Uterus (tissue), 2 donors: ENCODE measurements around the gene PDE6A.

ENCODE experiments used
- POLR2A ChIP-seq, 2 donors: fragments of 450-650 bp; IDR thresholded peaks; one replicate each; pipeline ENCODE4 v1.6.1; 2016; ENCODE audit warnings: antibody characterized with exemption in 2 of 2, mild to moderate bottlenecking in 1 of 2, moderate library complexity in 1 of 2
- TF ChIP-seq, protein P1 (sequence below), 4 experiments: fragments of 200-600 bp in 2 of 4; fragments of 450-650 bp in 2 of 4; sonication (generic) in 2 of 4; IDR thresholded peaks; one replicate each; pipeline ENCODE4 v1.5.1; 2016 to 2019; ENCODE audit warnings: antibody characterized with exemption in 4 of 4, mild to moderate bottlenecking in 2 of 4, moderate library complexity in 1 of 4

DNA sequence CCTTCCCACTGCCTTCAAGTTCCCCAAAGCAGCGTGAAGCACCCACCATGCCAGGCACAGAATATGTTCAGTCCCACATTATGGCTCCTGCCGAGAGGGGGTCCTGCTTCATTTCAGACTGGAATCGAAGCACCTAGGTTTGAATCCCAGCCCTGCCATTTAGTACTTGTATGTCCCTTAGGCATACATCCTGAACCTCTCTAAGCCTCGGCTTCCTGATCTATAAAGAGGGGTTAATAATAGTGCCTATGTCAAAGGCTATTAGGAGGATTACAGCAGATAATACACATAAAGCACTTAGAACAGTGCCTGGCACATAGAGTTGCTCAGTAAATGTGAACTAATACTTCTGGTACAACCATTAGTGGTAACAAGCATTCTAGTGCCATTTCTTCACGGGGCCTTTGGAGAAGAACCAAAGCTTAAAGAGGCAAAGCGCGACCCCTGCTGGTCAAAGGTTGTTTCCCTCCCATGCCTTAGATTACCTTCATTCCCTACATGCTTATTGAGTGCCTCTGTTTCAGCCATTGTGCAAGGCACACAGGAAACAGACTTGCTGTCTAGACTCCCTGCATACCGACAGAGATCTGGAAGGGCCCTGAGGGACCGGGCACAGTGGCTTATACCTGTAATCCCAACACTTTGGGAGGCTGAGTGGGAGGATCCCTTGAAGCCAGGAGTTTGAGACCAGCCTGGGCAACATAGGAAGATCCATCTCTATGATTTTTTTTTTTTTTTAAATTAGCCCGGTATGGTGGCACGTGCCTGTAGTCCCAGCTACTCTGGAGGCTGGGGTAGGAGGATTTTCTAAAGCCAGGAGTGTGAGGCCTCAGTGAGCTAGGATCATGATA is 116.2 kb downstream of the PDE6A start:
- TF ChIP-seq, protein P1, sequence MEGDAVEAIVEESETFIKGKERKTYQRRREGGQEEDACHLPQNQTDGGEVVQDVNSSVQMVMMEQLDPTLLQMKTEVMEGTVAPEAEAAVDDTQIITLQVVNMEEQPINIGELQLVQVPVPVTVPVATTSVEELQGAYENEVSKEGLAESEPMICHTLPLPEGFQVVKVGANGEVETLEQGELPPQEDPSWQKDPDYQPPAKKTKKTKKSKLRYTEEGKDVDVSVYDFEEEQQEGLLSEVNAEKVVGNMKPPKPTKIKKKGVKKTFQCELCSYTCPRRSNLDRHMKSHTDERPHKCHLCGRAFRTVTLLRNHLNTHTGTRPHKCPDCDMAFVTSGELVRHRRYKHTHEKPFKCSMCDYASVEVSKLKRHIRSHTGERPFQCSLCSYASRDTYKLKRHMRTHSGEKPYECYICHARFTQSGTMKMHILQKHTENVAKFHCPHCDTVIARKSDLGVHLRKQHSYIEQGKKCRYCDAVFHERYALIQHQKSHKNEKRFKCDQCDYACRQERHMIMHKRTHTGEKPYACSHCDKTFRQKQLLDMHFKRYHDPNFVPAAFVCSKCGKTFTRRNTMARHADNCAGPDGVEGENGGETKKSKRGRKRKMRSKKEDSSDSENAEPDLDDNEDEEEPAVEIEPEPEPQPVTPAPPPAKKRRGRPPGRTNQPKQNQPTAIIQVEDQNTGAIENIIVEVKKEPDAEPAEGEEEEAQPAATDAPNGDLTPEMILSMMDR (IDR thresholded peaks at IDR 0.05), result peak; percentile 84 to 92 (median 90)
- TF ChIP-seq POLR2A (IDR thresholded peaks at IDR 0.05), result no peak
